RCC 7860 (cell line): ENCODE data around the gene GRID1.
A peak's percentile ranks its signal among the peaks of the same experiment; 100 is the strongest.

Source experiments
- DNase-seq: peaks from one replicate; pipeline ENCODE4 v3.0.0-alpha.2; 2015; ENCODE audit warnings: low spot score
- FAIRE-seq: peaks from 2 replicates; lab custom pipeline; 2012; peaks lifted over from hg19 to GRCh38; lab: Jason Lieb, UNC

The GRID1 gene

DNA sequence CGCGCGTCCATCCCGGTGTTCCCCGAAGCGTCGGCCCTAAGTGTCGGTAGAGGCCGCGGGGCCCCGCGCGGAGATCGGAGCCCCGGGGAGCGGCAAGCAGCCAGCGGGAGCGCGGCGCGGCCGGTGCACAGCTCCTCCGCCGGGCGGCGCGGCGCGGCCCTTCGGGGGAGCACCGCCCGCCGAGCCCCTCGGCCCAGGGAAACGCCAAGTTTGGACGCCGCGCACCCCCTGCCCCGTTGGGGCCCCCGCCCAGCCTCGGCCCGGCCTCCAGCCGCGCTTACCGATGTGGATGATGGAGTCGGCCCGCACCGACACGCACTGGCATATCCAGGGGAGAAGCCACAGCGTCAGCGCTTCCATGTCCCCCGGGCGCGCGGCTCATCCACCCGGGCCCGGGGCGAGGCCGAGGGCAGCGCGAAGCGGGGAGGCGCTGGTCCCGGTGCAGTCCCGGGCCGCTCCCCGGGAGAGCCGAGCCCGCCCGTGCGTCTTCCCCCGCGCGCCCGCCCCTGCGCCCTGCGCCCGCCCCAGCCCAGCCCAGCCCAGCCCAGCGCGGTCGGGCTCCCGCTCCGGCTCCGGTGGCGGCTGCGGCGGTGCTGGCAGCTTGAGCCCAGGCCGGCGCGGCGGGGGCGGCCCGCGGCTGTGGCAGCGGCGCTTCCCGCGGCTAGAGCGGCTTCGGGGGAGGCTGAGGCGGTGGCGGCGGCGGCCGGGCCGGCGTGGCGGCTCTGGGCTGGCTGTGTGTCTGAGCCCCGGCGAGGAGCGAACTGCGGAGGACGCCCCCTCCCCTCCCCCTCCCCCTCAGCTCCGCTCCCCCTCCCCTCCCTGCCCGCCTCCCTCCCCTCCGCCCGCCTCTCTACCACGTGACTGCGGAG, at the start of gene GRID1:
Gene GRID1, minus strand, starts transcription at position 763 of the 869 bp plus-strand sequence.
- no peak for FAIRE-seq
- no peak for DNase-seq

- DNase-seq (no peak), FAIRE-seq (no peak)
Measured at GRCh38 chr10:86415583-86415982, 49.0 kb upstream of the GRID1 start.

DNA sequence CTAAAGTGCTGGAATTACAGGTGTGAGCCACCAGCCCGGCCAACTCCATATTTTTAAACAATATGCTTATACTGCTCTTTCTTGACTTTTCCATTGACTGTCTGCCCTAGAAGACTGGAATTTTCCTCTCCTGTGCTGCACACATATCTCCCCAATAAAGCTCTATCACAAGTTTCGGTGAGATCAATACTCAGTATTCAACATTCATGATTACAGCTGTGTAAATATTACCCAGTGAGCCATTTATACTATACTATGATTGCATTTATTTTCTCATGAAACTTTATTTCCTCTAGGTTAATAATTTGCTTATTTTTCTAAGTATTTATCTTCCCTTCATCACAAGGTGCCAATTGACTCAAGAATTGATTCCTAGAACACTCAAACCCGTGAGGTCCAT, 48.5 kb upstream of the GRID1 start:
- DNase-seq (no peak), FAIRE-seq (no peak)

DNA sequence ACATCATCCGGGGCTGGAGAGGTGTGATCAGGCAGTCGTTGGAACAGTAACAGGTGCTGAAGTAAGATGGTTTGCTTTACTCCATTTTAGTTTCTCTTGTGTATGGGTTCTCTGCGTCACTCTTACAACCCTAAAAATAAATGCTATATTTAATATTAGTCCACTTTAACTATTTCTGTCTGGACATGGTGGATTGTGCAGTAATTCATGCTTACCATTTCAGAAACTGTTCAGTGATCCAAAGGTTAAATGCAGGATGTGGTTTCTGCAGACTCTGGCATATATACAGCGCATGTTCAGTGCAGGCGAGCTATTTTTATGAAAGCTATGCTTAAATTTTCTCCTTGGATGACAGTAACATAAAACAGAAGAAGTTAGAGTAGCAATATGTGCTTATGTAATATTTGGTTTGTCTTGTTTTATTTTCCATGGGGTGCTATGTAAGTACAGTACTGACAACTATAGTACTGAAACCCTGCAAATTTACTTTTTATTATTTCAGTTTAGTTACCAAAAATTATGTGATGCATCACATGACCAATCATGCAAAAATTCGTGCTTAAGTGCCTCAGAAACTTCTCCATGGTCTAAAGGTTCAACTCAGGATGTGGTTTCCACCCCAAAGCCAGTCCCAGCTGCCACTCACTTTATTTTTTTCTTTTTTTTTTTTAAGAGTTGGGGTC, 46.6 kb upstream of the GRID1 start:
- peak; percentile 94 for FAIRE-seq

DNA sequence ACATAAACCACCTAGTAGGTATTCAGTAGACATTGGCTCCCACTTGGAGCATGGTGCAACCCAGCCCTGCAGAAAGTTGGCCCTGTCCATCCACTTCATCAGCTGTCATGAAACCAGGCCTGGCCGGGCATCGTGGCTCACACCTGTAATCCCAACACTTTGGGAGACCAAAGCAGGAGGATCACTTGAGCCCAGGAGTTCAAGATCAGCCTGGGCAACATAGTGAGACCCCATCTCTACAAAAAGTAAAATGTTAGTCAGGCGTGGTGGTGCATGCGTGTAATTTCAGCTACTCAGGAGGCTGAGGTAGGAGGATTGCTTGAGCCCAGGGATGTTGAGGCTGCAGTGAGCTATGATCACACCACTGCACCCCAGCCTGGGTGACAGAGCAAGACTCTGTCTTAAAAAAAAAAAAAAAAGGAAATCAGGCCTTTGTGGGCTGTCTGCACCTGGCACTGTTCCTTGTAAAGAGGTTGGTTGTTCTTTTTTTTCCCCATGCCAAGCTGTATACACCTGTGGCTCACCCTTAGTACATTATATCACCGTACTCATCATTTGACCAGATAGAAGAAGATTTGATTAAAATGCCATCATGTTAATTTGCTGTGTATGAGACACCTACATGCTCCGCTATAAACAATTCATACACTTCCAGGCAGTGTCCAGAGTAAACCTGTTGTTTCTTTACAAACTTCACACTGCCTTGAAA, 45.4 kb upstream of the GRID1 start:
- FAIRE-seq (no peak), DNase-seq (no peak)

More for the DNA sequence above, 46.6 kb upstream of the GRID1 start:
- peak; percentile 68 for DNase-seq

DNA sequence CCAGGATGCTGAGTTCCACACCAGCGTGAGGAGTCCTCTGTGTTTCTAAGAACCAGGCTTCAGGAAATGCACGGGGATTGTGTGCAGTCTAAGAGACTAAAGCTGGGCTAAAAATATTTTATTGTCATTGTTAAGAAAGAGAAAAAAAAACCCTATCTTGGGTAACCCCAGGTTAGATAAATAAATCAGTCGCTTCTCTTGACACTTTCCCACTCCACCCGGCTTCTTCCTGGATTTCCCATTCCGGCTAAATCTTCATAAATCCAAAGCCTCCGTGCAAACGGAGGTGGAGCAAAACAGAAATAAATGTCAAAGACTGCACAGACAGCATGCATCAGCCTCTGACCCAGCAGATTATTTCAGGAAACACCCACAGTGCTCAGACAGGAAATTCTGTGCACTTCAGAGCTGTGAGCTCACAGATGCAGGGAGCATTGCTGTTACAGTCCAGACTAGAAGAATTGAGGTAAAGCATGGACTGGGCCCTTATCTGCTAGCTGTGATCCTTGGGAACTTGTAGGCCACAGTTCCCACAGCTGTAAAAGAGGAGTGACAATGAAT, 44.8 kb upstream of the GRID1 start:
- DNase-seq (peak; percentile 39), FAIRE-seq (no peak)

- FAIRE-seq: no peak
- DNase-seq: peak; percentile 60
Measured at GRCh38 chr10:86410542-86411124, 44.0 kb upstream of the GRID1 start.

- FAIRE-seq: no peak
- no peak for DNase-seq
Measured at GRCh38 chr10:86409183-86409582, 42.6 kb upstream of the GRID1 start.

DNA sequence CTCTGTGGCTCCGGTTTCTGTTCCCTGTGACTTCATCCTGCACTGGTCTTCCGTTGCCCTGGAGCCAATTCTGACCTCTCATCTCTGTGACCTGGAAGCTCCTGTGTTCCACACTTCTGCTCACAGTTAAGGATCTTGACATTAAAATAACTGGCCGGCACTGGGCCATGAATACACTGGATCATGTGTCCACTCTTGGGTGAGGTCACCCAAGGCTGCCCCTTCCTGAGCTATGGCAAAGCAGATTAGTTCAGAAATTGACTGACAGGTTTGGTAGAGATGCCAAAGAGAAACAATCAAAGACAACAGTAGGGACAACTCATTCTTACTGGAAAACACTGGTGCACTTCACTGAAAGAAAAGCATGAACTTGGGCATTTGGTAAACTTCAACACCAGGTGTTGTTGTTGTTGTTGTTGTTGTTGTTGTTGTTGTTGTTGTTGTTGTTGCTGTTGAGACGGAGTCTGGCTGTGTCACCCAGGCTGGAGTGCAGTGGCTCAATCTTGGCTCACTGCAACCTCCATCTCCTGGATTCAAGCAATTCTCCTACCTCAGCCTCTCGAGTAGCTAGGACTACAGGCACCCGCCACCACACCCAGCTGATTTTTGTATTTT, 36.7 kb upstream of the GRID1 start:
- FAIRE-seq (no peak), DNase-seq (peak; percentile 31)

- DNase-seq (no peak), FAIRE-seq (no peak)
Measured at GRCh38 chr10:86402283-86402941, 35.8 kb upstream of the GRID1 start.

DNA sequence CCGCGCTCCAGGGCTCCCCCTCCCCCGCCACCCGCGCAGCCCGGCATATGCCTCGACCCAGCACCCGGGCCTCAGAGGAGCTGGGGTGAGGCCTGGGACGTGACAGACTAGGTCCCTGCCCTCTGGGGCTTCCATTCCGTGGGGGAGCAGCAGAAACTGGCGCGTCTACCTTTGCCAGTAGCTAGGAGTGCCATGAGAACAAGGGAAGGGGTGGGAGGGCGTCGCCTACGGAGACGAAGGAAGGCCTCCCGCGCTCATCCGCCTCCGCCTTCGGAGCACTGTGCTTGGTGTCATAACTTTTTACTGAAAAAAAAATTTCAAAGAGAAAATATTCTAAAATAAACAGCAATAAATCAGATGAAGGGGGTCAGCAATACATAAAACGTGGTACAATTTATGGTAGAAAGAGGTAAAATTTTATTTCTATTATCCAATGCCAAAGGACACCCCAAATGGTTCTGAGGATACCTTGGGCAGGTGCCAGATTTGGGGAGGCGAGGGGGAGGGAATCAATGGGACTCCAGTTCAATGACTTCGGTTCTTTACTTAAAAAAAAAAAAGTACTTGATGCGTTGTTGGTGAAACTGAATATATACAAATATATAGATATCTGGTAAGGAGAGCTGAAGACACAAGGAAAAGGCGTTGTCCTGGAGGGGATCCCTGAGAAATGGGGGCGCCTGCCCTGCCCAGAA, 35.1 kb upstream of the GRID1 start:
- FAIRE-seq (no peak), DNase-seq (no peak)

- peak; percentile 23 for DNase-seq
- no peak for FAIRE-seq
Measured at GRCh38 chr10:86400705-86401587, 34.4 kb upstream of the GRID1 start.

DNA sequence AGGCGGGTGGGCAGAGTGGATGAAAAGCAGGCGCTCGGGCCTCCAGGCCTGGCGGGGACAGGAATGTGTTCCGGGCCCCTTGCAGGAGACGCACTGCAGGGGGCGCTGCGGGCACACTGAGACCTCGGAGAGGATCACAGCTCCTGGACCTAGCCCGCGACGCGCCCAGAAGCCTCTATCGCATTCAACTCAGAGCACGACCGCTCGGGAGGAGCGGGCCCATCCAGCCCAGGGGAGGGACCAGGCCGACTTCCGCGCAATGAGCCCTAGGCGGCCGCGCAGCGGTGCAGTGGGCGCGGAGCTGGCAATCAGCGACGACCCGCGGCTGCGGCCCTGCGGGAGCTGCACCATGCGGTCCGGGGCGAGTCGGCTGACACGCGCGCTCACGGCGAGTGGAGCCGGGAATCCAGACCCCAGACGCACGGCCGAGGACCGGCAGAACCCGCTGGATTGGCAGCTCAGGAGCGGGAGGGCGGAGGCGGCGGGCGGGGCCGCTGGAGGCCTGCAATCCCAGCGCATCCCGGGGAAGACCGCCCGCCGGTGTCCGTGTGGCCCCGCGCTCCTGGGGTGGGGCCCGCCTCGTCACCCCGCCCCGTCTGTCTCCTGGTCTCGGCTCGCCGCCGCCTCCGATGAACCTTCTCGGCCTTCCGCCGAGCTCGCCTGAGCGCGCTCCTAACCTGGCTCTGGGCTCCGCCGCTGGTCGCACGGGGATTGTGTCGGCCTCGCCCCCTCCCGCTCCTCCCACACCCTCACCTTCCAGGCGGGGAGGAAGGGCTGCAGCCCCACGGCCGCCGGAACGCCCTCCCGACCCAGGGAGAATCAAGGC, 33.5 kb upstream of the GRID1 start:
- DNase-seq: peak; percentile 89
- FAIRE-seq: peak; percentile 58

DNA sequence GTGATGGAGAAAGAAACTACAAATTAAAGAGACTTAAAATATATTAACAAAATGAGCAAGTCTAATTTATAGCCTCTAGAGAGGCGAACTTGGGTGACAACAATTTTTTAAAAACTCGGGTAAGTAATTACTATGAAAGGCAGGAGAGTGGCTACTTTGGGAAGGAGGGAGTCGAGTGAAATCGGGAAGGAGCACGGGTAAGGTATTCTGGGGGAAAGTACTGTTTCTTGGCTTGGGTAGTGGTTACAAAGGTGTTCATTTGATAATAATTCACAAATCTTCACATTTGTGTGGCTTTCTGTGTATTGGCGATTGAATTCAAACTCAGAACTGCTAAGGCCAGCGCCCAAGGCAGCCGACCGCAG, 32.9 kb upstream of the GRID1 start:
- FAIRE-seq: no peak
- no peak for DNase-seq

DNA sequence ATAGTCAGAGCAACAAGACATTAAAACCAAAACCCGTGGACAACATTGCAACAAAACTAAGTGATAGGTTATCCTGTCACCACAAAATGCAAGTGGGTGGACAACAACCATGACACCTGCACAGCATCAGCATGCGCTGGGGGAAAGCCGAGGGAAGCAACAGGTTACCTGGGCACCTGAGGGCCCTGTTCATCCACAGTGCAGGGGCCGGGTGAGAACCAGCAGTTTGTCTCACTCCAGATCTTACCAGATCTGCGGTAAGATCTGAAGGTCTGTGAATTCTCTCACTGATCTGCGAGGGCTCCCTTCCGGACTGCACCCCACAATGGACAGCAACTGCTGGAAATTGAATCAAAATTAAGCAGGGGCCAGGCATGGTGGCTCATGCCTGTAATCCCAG, 30.5 kb upstream of the GRID1 start:
- DNase-seq (no peak), FAIRE-seq (no peak)

- DNase-seq (no peak), FAIRE-seq (no peak)
Measured at GRCh38 chr10:86393862-86394455, 27.4 kb upstream of the GRID1 start.

DNA sequence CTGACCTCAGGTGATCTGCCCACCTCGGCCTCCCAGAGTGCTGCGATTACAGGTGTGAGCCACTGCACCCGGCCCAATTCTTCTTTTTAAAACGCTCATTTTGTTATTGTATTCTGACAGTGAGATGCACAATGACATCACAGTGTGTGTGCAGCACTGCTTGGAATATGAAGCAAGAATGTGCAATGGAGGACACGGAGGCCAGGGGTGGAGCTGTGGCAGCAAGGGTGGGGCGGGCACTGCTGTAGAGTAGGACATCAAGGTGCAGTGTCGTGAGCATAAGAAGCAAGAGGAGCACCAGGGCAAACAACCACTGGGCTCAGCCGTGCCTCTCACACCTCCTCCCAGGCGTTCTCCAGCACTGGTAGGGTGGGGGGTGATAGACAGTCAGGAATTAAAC, 26.8 kb upstream of the GRID1 start:
- DNase-seq (no peak), FAIRE-seq (no peak)
